Frontal cortex (tissue), 1 donor: Measurements from ENCODE around the gene GALT. TPM values are rescaled to one million over a fixed set of nuclear protein-coding genes. Genes with fewer than 3 reads are reported as not detected.

Source experiments
- small RNA-seq: library from RNA; depleted of rRNA; stranded (forward); fragments of <200 nt; gene quantifications from one replicate; pipeline ENCODE3, GENCODE V24; 2014
- total RNA-seq: library from RNA; depleted of rRNA; stranded (reverse); fragments of >200 nt; gene quantifications from one replicate; pipeline ENCODE4 v1.2.3, GENCODE V29; 2014

GALT gene
- total RNA-seq, 1 donor from 2014 or later, result 29.3 TPM

Small RNA genes lying within 50 kb of the gene (small RNA-seq; reads per million reads assigned to genes)
- gene CCL27, result not detected

Other genes starting within 250 kb of the GALT start
- gene FAM219A, start 188.1 kb upstream of the GALT start, total RNA-seq, result 22.4 TPM
- gene DNAI1, start 187.9 kb upstream of the GALT start, total RNA-seq, result 1.2 TPM
- gene ENHO, start 123.7 kb upstream of the GALT start, total RNA-seq, result 53.4 TPM
- 9.8 TPM for gene CNTFR, start 57.0 kb upstream of the GALT start, total RNA-seq
- gene RPP25L, start 34.6 kb upstream of the GALT start, total RNA-seq, result 6.1 TPM
- 165 TPM for gene DCTN3, start 26.2 kb upstream of the GALT start, total RNA-seq
- gene ARID3C, start 17.6 kb upstream of the GALT start, total RNA-seq, result 0.82 TPM
- 20.8 TPM for gene SIGMAR1, start 8.9 kb upstream of the GALT start, total RNA-seq
- 5.3 TPM for gene IL11RA, start 5.5 kb downstream of the GALT start, total RNA-seq
- 0.41 TPM for gene CCL27, start 16.0 kb downstream of the GALT start, total RNA-seq
- gene CCL19, start 44.6 kb downstream of the GALT start, total RNA-seq, result not detected
- gene CCL21, start 63.5 kb downstream of the GALT start, total RNA-seq, result not detected